IMR-90 (cell line): ENCODE results near the gene FASLG.

ENCODE experiments used
- CEBPB ChIP-seq: IDR thresholded peaks from 2 replicates; pipeline ENCODE4 v1.6.1; 2012; ENCODE audit warnings: low read depth, low read length, improper control_type of control experiment
- CHD1 ChIP-seq: IDR thresholded peaks from 2 replicates; pipeline ENCODE4 v1.6.1; 2012; ENCODE audit warnings: low read depth, low read length, improper control_type of control experiment
- CTCF ChIP-seq: conservative IDR thresholded peaks from 2 replicates; pipeline ENCODE4 v1.5.1; 2012; ENCODE audit warnings: mild to moderate bottlenecking, low read depth, low read length, improper control_type of control experiment
- MAFK ChIP-seq: IDR thresholded peaks from 2 replicates; pipeline ENCODE4 v1.6.1; 2012; ENCODE audit warnings: low read depth, low read length, improper control_type of control experiment
- RAD21 ChIP-seq: IDR thresholded peaks from 2 replicates; pipeline ENCODE4 v1.6.1; 2012; ENCODE audit warnings: low read length, improper control_type of control experiment

- no peak for TF ChIP-seq CTCF
- no peak for TF ChIP-seq MAFK
- TF ChIP-seq RAD21: no peak
- TF ChIP-seq CEBPB: no peak; the same call in 1 of the 2 replicates
- no peak for TF ChIP-seq CHD1
These were observed 3.7 kb downstream of the FASLG start for GRCh38 chr1:172662464-172663109.
